Gastroesophageal sphincter (tissue), 3 donors: ENCODE data around the gene CCL18.

Experiments
- CTCF ChIP-seq, 4 experiments: fragments of 200-600 bp in 2 of 4; fragments of 450-650 bp in 2 of 4; sonication (generic) in 1 of 4; IDR thresholded peaks; one replicate each; pipeline ENCODE4 v1.5.1; 2017 to 2019; ENCODE audit warnings: antibody characterized with exemption in 4 of 4, mild to moderate bottlenecking in 2 of 4, moderate library complexity in 2 of 4
- EP300 ChIP-seq: sonication (generic); formaldehyde crosslinking; IDR thresholded peaks from one replicate; pipeline ENCODE4 v1.6.1; 2017; ENCODE audit warnings: antibody characterized with exemption, mild to moderate bottlenecking
- POLR2A ChIP-seq, 2 donors: fragments of 450-650 bp; IDR thresholded peaks; one replicate each; pipeline ENCODE4 v1.6.1; 2017; ENCODE audit warnings: antibody characterized with exemption in 2 of 2, mild to moderate bottlenecking in 2 of 2, moderate library complexity in 1 of 2

GRCh38 chr17:36016555-36016954, 47.5 kb upstream of the CCL18 start:
- TF ChIP-seq CTCF (IDR thresholded peaks at IDR 0.05) = no peak
- no peak for TF ChIP-seq POLR2A (IDR thresholded peaks at IDR 0.05)
- TF ChIP-seq EP300 = no peak
